Measurements from ENCODE around the gene MST1.
"Not testable (repeated sequence)": the region's sequence is repeated elsewhere in the genome, so short reads cannot be mapped to it uniquely, and the experiment has no call there.

The MST1 gene

DNA sequence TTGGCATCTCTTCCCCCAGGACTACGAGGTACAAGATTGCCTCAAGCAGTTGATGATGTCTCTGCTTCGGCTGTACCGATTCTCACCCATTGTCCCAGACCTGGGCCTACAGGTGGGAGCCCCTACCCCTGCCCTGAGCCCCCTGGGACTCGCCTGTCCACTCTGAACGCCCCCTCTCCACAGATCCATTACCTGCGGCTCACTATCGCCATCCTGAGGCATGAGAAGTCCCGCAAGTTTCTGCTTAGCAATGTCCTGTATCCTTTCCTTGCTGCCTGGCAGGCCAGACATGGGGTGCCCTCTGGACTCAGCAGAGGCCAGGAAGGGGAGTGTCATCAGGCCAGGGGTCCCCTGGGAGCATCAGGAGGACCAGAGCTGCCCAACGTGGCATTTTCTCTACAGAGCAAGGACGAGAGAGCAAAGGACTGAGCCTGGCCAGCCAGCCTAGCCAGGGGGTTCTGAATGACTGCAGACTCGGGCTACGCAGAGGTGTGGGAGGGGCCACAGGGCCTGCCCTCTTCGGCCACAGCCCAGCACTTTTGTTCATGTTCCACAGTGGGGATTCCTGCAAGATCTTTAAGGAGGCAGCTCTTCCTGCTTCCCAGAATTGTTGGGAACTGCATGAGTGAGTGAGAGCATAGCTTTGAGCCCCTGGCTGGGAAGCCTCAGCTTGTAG, 11.3 kb upstream of the MST1 start:
- no peak for DNase-seq

DNA sequence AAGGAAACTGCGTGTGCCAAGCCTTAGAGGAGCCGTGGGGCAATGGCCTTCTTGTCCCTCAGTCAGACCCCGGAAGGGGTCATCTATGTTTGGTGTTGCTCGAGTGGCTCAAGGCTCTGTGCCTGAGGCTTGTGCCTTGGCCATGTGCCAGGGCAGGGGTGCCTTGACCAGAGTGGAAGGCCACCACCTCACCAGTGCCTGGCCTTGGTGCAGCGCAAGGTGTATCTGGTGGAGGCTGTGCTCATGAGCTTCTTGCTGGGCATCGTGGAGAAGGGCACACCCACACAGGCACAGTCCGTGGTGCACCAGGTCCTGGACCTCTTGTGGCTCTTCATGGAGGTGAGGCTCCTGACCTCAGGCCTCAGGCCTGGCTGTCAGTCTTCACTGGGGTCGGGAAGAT, 10.7 kb upstream of the MST1 start:
- DNase-seq: no peak

DNA sequence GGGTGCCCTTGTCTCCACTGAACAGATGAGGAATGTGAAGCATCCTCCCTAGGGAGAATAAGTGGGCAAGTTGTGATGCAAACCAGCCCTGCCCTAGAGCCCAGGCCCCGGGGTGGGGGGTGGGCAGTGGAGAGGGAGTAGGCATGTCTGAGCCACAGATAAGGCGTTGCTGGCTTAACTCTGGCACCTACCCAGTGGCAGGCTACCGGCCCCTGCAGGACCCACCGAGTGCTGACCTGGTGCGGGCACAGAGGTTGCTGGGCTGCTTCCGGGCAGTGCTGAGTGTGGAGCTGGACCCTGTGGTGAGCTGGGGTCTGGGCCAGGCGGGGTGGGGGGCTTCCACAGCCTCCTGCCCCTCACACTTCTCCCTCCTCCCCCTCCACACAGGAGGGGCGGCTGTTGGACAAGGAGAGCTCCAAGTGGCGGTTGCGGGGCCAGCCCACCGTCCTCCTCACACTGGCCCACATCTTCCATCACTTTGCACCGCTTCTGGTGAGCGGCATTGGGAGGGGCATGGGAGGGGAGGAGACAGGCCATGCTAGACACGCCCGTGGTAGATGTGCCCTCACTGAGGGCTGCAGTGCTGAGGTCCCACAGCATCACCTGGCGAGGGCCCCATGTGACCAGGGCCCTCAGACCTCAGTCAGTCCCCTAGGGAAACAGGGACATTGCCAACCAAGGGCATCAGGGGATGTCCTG, 10.2 kb upstream of the MST1 start:
- no peak for DNase-seq

DNA sequence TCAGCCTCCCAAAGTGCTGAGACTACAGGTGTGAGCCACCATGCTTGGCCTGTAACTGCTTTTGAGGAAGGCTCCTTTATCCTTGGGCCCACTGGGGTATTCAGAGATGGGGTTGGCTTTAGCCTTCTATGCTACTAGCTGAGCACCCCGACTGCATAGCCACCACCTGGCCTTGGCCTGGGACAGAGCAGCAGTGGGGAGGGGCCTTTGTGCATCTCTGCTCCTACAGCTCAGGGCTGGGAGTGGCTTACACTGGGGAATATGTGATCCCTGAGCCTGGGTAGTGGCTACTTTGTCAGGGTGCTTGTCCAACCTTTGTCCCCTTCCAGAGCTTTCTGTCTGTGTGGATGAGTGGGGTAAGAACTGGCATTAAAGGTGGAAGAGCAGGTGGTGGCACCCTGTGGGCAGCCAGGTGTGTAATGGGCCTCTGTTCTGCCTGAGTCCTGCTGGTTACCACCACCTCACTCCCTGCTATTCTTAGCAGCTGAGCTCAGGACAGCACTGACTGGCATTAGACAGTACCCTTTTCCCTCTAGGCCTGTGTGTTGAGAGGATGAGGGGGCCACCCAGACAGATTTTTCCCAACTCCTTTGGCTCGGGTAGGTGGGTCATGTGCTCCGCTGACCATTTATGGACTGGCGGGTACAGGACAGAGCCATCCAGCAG, 6.2 kb upstream of the MST1 start:
- not testable (repeated sequence) for DNase-seq

DNA sequence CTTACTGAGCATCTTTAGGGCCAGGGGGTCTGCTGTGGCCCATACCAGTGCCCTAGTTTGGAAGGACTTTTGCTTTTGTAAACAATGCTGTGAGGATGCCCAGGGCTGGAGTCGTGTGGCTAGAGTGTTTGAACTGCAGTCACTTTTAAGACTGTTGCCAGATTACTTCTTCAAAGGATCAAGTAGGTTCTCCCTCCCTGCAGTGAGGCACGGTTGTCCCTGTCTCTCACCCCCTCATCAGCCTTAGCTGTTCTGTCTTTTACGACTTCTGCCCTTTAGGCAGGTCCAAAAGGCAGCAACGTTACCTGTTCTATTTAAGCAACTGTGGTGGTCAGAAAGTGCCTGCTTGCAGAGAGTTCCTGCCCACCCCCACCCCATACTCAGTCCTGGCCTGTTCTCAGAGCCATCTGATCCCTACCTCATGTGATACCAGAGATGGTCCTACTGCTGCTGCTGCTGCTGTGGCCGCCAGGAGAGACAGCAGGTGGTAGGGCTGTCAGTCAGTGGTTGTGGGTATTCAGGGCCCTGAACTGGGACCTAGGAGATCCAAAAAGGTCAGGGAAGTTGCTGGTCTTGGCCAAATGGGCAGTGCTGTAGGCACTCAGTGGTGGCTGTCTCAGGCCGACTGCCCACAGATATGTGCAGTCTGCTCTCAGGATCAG, 5.3 kb upstream of the MST1 start:
- DNase-seq: not testable (repeated sequence)

DNA sequence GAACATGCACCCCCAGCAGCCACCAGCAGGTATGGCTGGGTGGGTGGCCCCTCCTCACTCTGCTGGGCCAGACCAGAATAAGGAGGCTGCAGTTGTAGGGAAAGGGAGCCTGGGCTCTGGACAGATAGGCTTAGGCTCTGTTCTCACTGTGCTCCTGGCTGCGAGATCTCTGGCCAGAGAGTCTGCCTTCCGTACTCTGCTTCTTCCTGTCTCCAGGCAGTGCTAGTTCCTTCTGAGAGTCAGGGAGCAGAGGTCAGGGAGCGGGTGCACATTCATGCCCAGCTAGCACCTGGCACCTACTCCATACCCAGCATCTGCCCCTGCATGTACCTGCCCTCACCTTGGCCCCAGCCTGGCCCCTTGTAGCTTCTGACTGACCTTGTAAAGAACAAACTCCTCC, 2.2 kb upstream of the MST1 start:
- DNase-seq: not testable (repeated sequence)

DNA sequence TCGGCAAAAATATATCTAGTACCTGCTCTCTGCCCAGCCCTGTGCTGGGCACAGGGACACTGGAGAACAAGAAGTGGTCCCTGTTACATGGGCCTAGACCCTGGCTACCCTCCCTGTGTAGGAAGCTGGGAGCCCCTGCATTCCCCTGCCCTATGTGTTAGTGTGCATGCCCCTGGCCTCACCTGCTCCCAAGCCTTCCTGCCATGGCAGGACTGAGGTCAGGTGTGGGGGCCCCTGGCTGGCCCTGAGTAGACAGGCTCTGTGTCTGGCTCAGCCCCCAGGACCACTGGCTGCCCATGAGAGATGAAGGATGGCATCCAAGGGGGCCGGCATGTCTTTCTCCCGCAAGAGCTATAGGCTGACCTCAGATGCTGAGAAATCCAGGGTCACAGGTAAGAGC, 1.6 kb upstream of the MST1 start:
- not testable (repeated sequence) for DNase-seq

DNA sequence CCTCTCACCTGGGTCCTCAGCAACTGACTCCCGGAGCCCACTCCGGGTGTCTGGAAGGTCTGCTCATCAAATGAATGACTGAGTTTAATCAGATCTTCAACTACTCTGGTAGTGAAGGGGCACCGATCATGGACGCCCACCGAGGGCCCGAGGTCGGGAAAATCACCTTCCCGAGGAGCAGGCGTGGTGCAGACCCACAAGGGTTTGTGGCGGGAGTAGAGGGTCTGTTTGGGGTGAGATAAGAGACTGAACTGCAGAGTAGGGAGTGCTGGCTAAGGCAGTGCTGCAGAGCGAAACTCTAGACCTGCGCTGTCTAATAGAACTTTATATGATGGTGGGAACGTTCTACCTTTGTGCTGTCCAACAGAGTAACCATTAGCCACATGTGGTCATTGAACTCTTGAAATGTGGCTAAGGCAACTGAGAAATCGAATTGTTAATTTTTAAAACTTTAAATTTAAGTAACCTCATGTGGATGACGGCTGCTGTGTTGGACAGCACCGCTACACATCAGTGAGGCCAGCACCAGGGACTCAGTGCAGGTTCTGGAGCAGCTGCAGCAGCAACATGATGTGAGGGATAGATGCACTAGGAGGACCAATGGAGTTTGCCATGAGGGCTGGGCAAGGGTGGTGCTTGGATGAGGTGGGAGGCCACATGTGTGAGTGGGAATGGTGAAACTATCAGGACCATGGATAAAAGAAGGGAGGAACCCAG, 792 bp upstream of the MST1 start:
- not testable (repeated sequence) for DNase-seq

DNA sequence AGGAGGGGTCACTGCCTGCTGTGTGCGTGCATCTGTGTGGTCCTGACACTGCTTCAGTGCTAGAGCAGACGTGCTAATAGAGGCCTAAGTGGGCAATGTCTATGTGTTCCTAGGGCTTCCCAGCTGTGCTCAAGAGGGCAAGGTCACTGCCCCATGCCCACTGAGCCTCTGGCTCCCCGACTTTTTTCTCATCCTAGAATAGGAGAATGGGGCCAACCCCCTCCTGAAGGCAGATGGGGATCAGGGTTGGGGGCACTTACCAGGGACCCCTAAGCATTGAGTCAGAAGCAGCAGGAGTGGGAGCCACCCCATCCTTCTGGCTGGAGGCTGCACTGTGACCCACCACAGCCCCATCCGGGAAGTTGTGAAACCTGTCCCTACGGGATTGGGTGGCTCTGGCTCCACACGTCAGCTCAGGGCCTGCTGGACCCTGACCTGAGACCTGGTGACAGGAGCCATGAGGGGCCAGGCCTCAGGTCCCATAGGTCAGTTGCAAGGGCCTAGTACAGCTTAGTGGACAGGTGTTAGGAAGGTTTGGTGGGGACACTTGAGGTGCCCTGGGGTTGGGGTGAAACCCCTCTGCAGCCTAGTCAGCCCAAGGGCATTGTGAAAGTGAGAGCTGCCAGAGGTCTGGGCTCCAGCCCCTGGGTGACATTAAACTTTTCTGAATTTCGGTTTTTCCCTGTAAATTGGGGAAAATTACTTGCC, 782 bp downstream of the MST1 start:
- not testable (repeated sequence) for DNase-seq

DNA sequence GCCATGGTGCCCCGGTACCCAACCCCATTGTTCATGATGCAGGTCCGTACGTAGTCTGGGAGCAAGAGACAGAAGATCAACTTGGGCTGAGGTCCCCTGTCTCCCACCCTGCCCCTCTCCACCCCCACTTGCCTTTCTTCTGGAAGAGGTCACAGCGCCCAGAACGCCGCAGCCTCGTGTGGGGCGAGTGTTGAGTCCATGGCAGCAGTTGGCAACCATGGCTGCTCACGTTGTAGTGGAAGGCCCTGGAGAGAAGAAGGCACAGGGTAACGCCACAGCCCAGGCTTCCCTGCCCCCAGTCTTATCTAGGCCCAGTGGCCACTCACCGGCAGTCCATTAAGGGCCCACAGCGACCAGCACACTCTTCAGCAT, 1.9 kb downstream of the MST1 start:
- DNase-seq: not testable (repeated sequence)

DNA sequence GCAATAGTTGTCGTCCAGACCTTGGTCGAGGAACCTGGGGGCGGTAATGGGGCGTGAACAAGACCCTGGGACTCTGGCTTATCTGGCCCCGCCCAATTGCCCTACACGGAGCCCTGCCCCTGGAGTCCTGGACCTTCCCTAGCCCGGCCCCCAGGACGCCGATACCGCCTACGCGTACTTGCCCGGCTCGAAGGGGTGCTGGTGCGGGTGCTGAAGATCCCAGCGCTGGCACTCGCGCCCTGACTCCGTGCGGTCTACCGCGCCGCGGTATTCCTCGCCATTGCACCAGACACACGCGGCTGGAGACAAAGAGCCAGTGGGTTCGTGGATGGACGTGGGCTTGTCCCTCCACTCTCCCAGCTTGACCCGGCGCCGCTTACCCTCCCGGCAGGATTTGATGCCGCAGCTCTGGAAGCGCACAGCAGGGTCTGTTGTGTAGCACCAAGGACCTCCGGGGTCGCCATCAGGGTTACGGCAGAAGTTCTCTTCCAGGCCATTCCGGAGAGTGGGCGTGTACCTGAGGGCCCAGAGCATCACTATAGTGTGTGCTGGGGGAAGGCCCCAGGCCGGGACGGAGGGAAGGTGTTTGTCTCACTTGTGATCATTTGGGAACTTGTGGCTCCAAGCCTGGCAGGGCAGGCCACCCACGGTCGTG, 2.4 kb downstream of the MST1 start:
- not testable (repeated sequence) for DNase-seq

DNA sequence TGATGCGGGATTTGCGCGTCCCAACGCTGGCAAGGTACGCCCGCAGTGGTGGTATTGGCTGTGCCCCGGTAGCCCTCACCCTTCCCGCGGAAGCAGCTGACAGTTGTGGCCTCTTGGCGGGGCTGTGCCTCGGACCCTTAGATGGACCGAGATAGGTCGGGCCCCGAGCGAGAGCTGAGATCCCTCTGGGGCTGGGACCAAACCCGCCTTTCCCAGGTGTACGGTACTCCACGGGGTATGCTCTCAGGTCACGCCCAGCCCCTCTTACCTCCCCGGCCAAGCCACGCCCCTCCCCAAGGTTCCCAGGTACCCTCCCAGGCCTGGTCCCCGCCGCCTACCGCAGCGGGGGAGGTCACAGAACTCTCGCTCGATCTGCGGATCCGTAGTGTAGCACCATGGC, 2.9 kb downstream of the MST1 start:
- not testable (repeated sequence) for DNase-seq

DNA sequence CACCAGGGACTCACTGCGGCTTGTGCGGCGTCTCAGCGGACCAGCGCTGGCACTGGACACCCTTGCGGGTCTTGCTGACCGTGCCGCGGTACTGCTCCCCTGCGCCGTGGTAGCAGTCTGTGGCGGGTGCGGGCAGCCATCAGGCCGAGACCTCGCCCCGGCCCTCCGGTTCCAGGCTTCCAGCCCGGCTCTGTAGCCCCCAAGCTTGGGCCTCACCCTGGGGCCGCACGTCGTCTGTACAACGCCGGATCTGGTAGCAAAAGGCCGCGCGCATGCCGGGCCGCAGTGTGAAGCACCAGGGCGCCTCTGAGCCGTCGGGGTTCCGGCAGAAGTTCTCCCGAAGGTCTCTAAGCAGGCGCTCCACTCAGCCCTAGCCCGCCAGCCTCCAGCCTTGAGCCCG, 3.4 kb downstream of the MST1 start:
- DNase-seq: not testable (repeated sequence)

DNA sequence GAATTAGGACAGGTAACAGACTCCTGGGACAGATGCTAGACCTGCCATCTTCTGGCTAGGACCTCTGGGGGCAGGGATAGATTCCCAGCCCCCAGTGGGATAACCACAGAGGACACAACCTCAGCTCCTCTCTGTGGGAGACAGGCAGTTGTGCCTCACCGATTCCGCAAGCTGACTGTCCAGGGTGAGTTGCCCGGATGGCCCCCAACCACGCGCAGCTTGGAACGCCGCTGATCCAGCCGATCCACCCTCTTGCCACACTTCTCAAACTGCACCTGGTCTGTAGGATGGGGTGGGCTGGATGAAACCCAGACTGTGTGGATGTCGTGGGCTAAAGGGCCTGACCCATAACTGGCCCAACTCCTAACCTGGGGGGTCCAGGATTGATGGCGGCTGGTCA, 4.2 kb downstream of the MST1 start:
- DNase-seq: not testable (repeated sequence)

DNA sequence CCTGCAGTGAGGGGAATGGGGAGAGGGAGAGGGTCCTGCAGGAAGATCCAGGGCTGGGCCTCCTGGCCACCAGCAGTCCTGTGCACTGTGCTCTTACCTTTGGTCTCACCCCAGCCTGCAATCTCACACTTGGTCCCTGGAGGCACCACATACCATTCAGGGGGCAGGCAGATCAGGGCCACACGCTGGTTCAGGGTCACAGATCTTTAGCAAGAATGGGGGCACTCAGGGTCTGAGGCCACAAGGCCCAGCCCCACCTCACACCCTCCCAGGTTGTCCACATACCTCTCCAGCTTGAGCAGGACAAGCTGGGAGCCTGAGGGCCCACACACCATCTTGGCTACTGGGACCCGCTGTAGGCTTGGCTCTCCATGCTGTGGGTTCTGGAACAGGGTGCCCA, 4.8 kb downstream of the MST1 start:
- DNase-seq: not testable (repeated sequence)

DNA sequence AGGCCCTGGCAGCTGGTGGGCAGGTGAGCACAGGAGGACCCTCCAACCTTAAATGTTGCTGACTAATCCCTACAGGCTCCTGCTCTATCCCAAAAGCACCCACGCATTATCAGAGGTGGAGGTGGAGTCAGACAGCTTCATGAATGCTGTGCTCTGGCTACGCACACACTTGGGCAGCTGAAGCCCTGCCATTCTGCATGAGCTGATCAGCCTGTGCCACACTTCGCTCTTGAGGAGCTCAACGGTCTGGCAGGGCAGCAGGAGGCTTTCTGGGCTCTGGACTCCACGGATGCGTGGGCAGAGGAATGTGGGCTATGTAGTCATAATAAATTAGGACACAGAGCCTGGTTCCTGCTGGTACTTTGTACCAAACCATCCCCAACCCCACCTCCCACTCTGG, 6.1 kb downstream of the MST1 start:
- DNase-seq: no peak

DNA sequence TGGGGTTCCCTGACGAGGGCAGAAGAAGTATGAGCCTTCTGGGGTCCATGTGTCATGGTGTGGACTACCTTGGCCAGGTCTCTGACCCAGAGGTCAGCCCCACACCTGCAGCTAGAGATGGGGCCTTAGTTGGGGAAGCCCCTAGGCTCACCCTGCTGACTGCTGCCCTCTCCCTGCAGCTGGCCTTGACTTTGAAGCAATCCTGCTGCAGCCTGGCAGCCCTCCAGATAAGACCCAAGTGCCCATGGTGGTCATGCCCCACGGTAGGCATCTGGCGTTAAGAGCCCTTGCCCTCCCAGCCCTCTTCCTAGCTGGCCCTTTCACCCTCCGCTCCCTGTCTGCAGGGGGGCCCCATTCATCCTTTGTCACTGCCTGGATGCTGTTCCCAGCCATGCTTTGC, 7.7 kb downstream of the MST1 start:
- no peak for DNase-seq

DNA sequence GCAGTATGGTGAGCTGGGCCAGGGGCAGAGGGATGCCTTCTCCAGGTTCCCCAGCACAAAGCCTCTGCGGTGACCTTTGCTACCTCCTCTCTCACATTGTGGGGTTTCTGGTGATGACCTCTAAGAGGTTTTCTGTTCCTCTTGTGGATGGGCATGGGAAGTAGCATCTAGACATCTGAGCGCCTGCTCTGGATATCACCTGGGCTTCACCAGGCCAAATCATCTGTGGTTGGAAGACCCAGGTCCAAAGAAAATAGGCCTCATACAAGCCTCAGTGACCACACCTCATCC, 8.1 kb downstream of the MST1 start:
- no peak for DNase-seq

DNA sequence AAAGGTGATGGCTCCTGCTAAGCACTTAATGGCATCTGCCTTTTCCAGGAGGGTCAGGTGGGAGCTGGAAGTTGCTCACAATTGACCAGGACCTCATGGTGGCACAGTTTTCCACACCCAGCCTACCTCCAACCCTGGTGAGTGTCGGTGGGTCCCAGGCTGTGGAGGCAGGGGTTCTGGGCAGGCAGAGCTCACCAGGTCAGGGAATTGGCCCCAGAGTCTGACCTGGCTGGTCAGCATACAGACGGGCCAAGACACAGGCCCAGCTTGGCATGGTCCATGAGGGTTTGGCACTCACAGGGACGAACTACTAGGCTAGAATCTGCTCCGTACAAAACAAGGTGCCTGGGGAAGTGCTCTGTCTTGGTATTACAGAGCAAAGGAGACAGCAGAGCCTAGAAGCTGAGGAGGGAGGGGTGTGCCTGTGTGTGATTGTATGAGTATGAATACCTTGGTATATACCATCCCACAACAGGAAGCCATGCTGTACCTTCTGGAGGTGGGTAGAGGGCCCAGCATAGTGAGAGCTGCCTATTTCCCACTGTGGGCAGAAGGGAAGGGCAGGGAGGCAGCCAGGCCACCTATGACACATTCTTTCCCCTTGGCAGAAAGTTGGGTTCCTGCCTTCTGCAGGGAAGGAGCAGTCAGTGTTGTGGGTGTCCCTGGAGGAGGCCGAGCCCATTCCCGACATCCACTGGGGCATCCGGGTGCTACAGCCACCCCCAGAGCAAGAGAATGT, 8.6 kb downstream of the MST1 start:
- DNase-seq: no peak

DNA sequence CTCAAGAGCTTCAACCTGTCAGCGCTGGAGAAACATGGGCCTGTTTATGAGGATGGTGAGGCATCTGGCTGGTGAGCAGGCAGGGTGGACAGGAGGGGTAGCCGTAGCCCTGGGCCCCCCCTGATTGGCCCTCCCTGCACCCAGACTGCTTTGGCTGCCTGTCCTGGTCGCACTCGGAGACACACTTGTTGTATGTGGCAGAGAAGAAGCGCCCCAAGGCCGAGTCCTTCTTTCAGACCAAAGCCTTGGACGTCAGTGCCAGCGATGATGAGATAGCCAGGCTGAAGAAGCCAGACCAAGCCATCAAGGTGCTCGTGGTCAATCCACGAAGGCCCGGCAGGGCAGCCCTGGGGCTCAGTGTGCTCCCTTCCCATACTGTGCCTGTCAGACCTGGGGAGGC, 13.4 kb downstream of the MST1 start:
- no peak for DNase-seq

DNA sequence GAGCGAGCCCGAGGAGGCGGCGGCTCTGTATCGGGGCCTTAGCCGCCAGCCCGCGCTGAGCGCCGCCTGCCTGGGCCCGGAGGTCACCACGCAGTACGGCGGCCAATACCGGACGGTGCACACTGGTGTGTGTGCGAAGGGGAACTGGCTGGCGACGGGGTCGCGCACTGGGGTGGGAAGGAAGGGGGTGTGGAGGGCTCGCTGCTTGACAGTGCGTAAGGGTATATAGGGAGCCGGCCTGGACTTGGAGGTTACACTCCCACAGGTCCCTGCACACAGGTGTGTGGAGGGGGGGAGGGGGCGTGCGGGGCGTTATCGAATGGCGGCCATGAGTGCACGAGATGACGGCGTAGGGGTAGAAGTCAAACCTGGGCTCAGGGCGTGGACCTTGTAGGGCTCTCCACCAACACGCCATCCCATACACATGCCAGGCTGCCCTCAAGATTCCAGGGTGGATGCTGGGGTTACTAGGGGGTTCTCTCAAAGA, 14.7 kb downstream of the MST1 start:
- DNase-seq: no peak

Measured in OCI-M1 (cell line).